ENCODE measurements around the gene SLC39A12.

The SLC39A12 gene

GRCh38 chr10:18010050-18010449 is 58.3 kb downstream of the SLC39A12 start:
- peak; percentile 20 for DNase-seq (ENCODE audit: low read depth)
- no peak for TF ChIP-seq CTCF (conservative IDR thresholded peaks at IDR 0.05; ENCODE audit: low read length)
- H3K4me3 ChIP-seq (ENCODE audit: low read length), result no peak overlapping the region

GRCh38 chr10:18020523-18020922 is 68.8 kb downstream of the SLC39A12 start:
- no peak for DNase-seq (ENCODE audit: low read depth)

GRCh38 chr10:18021725-18022480 is 70.2 kb downstream of the SLC39A12 start:
- no peak for DNase-seq (ENCODE audit: low read depth)
- TF ChIP-seq CTCF (conservative IDR thresholded peaks at IDR 0.05; ENCODE audit: low read length), result no peak
- H3K4me3 ChIP-seq (ENCODE audit: low read length), result no peak overlapping the region

More at GRCh38 chr10:18020523-18020922, 68.8 kb downstream of the SLC39A12 start:
- no peak for TF ChIP-seq CTCF (conservative IDR thresholded peaks at IDR 0.05; ENCODE audit: low read length)
- H3K4me3 ChIP-seq (ENCODE audit: low read length), result no peak overlapping the region

- DNase-seq (ENCODE audit: low read depth), result no peak
- no peak for TF ChIP-seq CTCF (conservative IDR thresholded peaks at IDR 0.05; ENCODE audit: low read length)
- no peak overlapping the region for H3K4me3 ChIP-seq (ENCODE audit: low read length)
These were observed 91.7 kb downstream of the SLC39A12 start for GRCh38 chr10:18043148-18044006.

GRCh38 chr10:18044976-18045720 is 93.4 kb downstream of the SLC39A12 start:
- peak; percentile 34 for DNase-seq (ENCODE audit: low read depth)
- no peak overlapping the region for H3K4me3 ChIP-seq (ENCODE audit: low read length)

GRCh38 chr10:18056583-18056982 is 104.9 kb downstream of the SLC39A12 start:
- H3K4me3 ChIP-seq (ENCODE audit: low read length), result no peak overlapping the region
- DNase-seq (ENCODE audit: low read depth), result no peak
- no peak for TF ChIP-seq CTCF (conservative IDR thresholded peaks at IDR 0.05; ENCODE audit: low read length)

More at GRCh38 chr10:18044976-18045720, 93.4 kb downstream of the SLC39A12 start:
- TF ChIP-seq CTCF (conservative IDR thresholded peaks at IDR 0.05; ENCODE audit: low read length), result no peak
